HepG2 (cell line): ENCODE results near the gene HSPA1B. TPM values are rescaled to one million over a fixed set of nuclear protein-coding genes. Genes with fewer than 3 reads are reported as not detected.

Experiments used
- DRAP1 ChIP-seq: IDR thresholded peaks from 2 replicates; pipeline ENCODE4 v1.6.1; 2016; ENCODE audit warnings: missing genetic modification reagents, missing compliant biosample characterization
- NR2F1 ChIP-seq, 2 experiments: fragments of 450-650 bp in 1 of 2; formaldehyde crosslinking in 1 of 2; IDR thresholded peaks; 2 replicates each; pipeline versions ENCODE4 v1.5.0 to v1.6.1; 2016 to 2020; ENCODE audit warnings: mild to moderate bottlenecking in 1 of 2, missing compliant biosample characterization in 1 of 2, missing genetic modification reagents in 1 of 2, moderate library complexity in 1 of 2
- PHF21A ChIP-seq: sonication (generic); formaldehyde crosslinking; IDR thresholded peaks from 2 replicates; pipeline ENCODE4 v1.5.0; 2020; ENCODE audit warnings: mild to moderate bottlenecking, missing genetic modification reagents
- RARA ChIP-seq: IDR thresholded peaks from 2 replicates; pipeline ENCODE4 v1.6.1; 2016; ENCODE audit warnings: missing genetic modification reagents, missing compliant biosample characterization
- RFX1 ChIP-seq: fragments of 450-650 bp; IDR thresholded peaks from 2 replicates; pipeline ENCODE4 v1.6.1; 2017
- RNF2 ChIP-seq: fragments of 450-650 bp; conservative IDR thresholded peaks from 2 replicates; pipeline ENCODE4 v1.6.1; 2016; ENCODE audit warnings: low read depth
- RXRB ChIP-seq: IDR thresholded peaks from 2 replicates; pipeline ENCODE4 v1.6.1; 2016; ENCODE audit warnings: borderline replicate concordance, missing genetic modification reagents, missing compliant biosample characterization
- TBX2 ChIP-seq: sonication (generic); formaldehyde crosslinking; IDR thresholded peaks from 2 replicates; pipeline ENCODE4 v1.5.0; 2020; ENCODE audit warnings: missing genetic modification reagents, mild to moderate bottlenecking, borderline replicate concordance
- THAP9 ChIP-seq: sonication (generic); formaldehyde crosslinking; IDR thresholded peaks from 2 replicates; pipeline ENCODE4; 2020; ENCODE audit warnings: missing genetic modification reagents, mild to moderate bottlenecking, borderline replicate concordance
- U2AF2 ChIP-seq: fragments of 200-400 bp; formaldehyde crosslinking; IDR thresholded peaks from 2 replicates; pipeline ENCODE4 v1.6.1; 2017; ENCODE audit warnings: low read depth, mild to moderate bottlenecking, low read length
- ZNF232 ChIP-seq: sonication (generic); formaldehyde crosslinking; IDR thresholded peaks from 2 replicates; pipeline ENCODE4 v1.4.0; 2020; ENCODE audit warnings: missing genetic modification reagents, borderline replicate concordance
- ZNF275 ChIP-seq: sonication (generic); formaldehyde crosslinking; IDR thresholded peaks from 2 replicates; pipeline ENCODE4 v1.8.0; 2022; ENCODE audit warnings: missing genetic modification reagents, mild to moderate bottlenecking, inconsistent platforms, borderline replicate concordance
- ZNF546 ChIP-seq: sonication (generic); formaldehyde crosslinking; conservative IDR thresholded peaks from 2 replicates; pipeline ENCODE4 v1.8.1; 2023; ENCODE audit warnings: mild to moderate bottlenecking, missing genetic modification reagents
- ZNF749 ChIP-seq: sonication (generic); formaldehyde crosslinking; IDR thresholded peaks from 2 replicates; pipeline ENCODE4 v1.8.0; 2022; ENCODE audit warnings: mild to moderate bottlenecking, missing genetic modification reagents, moderate library complexity, borderline replicate concordance
- polyA plus RNA-seq, 8 experiments: library from polyadenylated mRNA; depleted of rRNA in 3 of 8; stranded (reverse) in 7 of 8; unstranded in 1 of 8; fragments of >200 nt; fragmentation: Illumina TruSeq in 4 of 8; extraction: Trizol in 4 of 8; gene quantifications; 2 replicates each; pipeline versions ENCODE4 v1.2.1 to v1.2.3, GENCODE V29; 2011 to 2016; ENCODE audit warnings: low read depth in 4 of 8, missing spikeins in 1 of 8, mixed read lengths in 1 of 8; ENCODE audit not compliant: insufficient read depth in 1 of 8
- total RNA-seq, 5 experiments: library from RNA; depleted of rRNA; stranded (reverse); fragments of >200 nt; fragmentation: Illumina TruSeq; extraction: Trizol; gene quantifications; 2 replicates each; pipeline ENCODE4 v1.2.3, GENCODE V29; 2016; ENCODE audit warnings: low read depth in 1 of 5
- TF ChIP-seq, protein P1 (sequence below): sonication (generic); formaldehyde crosslinking; IDR thresholded peaks from 2 replicates; pipeline ENCODE4 v1.5.0; 2020; ENCODE audit warnings: mild to moderate bottlenecking, missing genetic modification reagents, borderline replicate concordance
- TF ChIP-seq, protein P2 (sequence below): sonication (generic); formaldehyde crosslinking; IDR thresholded peaks from 2 replicates; pipeline ENCODE4 v1.4.0; 2020; ENCODE audit warnings: mild to moderate bottlenecking, missing genetic modification reagents
- TF ChIP-seq, protein P3 (sequence below): sonication (generic); formaldehyde crosslinking; IDR thresholded peaks from 2 replicates; pipeline ENCODE4 v1.5.0; 2020; ENCODE audit warnings: missing genetic modification reagents, mild to moderate bottlenecking, borderline replicate concordance

HSPA1B gene
- total and polyA plus RNA-seq, 2 of the 13 experiments (the other 11 are each of a cell fraction or from before 2014, with no cell fraction given): 26.0 to 186 TPM

DNA sequence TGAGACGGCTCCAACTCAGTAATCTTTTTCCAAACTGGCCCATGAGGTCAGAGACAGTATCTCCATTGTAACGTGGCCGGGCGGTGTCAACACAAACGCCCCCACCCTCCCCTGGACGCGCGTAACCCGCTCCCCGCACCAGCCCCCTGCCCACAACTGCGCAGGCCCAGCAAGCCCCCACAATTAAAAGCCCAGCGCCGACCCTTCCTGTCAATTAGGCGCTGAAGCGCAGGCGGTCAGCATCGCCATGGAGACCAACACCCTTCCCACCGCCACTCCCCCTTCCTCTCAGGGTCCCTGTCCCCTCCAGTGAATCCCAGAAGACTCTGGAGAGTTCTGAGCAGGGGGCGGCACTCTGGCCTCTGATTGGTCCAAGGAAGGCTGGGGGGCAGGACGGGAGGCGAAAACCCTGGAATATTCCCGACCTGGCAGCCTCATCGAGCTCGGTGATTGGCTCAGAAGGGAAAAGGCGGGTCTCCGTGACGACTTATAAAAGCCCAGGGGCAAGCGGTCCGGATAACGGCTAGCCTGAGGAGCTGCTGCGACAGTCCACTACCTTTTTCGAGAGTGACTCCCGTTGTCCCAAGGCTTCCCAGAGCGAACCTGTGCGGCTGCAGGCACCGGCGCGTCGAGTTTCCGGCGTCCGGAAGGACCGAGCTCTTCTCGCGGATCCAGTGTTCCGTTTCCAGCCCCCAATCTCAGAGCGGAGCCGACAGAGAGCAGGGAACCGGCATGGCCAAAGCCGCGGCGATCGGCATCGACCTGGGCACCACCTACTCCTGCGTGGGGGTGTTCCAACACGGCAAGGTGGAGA lies 12.3 kb upstream of the HSPA1B start, which contains the start of the genes HSPA1A and HSPA1L (continued):
- TF ChIP-seq U2AF2: no peak
- TF ChIP-seq THAP9: no peak
- TF ChIP-seq DRAP1: peak; percentile 98
- no peak for TF ChIP-seq RNF2
- peak; percentile 75; the same call in 1 of the 2 replicates for TF ChIP-seq ZNF232 (CRISPR knock-in tag)
- peak; percentile 46 for TF ChIP-seq RXRB (CRISPR knock-in tag)
- no peak for TF ChIP-seq NR2F1 (CRISPR knock-in tag; IDR thresholded peaks at IDR 0.05)
- no peak for TF ChIP-seq ZNF275 (CRISPR knock-in tag)
- TF ChIP-seq ZNF749 (CRISPR knock-in tag): peak; percentile 19; the same call in 1 of the 2 replicates
- peak; percentile 79 for TF ChIP-seq PHF21A (CRISPR knock-in tag)
- peak; percentile 41; the same call in 1 of the 2 replicates for TF ChIP-seq RARA (CRISPR knock-in tag)
- TF ChIP-seq, protein P1, sequence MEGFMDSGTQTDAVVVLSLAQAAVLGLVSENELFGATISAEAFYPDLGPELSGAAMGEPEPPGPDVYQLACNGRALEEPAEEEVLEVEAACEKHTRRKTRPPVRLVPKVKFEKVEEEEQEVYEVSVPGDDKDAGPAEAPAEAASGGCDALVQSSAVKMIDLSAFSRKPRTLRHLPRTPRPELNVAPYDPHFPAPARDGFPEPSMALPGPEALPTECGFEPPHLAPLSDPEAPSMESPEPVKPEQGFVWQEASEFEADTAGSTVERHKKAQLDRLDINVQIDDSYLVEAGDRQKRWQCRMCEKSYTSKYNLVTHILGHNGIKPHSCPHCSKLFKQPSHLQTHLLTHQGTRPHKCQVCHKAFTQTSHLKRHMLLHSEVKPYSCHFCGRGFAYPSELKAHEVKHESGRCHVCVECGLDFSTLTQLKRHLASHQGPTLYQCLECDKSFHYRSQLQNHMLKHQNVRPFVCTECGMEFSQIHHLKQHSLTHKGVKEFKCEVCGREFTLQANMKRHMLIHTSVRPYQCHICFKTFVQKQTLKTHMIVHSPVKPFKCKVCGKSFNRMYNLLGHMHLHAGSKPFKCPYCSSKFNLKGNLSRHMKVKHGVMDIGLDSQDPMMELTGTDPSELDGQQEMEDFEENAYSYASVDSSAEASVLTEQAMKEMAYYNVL (CRISPR knock-in tag): no peak
- TF ChIP-seq, protein P2, sequence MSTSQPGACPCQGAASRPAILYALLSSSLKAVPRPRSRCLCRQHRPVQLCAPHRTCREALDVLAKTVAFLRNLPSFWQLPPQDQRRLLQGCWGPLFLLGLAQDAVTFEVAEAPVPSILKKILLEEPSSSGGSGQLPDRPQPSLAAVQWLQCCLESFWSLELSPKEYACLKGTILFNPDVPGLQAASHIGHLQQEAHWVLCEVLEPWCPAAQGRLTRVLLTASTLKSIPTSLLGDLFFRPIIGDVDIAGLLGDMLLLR (CRISPR knock-in tag): no peak
- TF ChIP-seq ZNF546 (CRISPR knock-in tag): 0 out of 2 replicates have a peak, but pooled peaks have one; percentile 51
- TF ChIP-seq TBX2 (CRISPR knock-in tag): no peak; the same call in 1 of the 2 replicates
- TF ChIP-seq, protein P3, sequence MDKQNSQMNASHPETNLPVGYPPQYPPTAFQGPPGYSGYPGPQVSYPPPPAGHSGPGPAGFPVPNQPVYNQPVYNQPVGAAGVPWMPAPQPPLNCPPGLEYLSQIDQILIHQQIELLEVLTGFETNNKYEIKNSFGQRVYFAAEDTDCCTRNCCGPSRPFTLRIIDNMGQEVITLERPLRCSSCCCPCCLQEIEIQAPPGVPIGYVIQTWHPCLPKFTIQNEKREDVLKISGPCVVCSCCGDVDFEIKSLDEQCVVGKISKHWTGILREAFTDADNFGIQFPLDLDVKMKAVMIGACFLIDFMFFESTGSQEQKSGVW (CRISPR knock-in tag): no peak
- peak; percentile 21; the same call in 1 of the 2 replicates for TF ChIP-seq RFX1
